A204.1 (cell line): ENCODE data around the gene HERC2.
"Not testable (repeated sequence)": the region's sequence is repeated elsewhere in the genome, so short reads cannot be mapped to it uniquely, and the experiment has no call there.

Experiments
- FAIRE-seq: peaks from 2 replicates; lab custom pipeline; 2012; peaks lifted over from hg19 to GRCh38; lab: Jason Lieb, UNC

HERC2 gene

GRCh38 chr15:28273873-28274610, 47.9 kb downstream of the HERC2 start:
- no peak for FAIRE-seq

DNA sequence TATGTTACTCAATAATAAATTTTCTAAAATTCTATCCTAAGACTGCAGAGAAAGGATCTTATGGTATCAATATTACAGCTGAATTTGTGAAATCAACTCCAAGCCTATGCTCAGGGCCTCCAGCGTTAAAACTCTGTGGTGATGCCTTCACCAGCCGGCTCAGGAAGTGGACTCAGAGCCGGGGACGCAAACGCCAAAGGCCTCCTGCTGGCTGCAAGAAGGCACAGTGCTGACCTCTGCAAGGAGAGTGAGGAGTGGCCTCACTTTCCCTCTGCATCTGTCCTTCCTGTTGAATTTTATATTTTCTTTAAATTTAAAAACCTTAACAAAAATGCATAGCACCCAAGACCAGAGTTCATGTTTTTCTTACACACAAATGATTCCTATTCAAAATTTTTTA, 48.5 kb downstream of the HERC2 start:
- FAIRE-seq: no peak

DNA sequence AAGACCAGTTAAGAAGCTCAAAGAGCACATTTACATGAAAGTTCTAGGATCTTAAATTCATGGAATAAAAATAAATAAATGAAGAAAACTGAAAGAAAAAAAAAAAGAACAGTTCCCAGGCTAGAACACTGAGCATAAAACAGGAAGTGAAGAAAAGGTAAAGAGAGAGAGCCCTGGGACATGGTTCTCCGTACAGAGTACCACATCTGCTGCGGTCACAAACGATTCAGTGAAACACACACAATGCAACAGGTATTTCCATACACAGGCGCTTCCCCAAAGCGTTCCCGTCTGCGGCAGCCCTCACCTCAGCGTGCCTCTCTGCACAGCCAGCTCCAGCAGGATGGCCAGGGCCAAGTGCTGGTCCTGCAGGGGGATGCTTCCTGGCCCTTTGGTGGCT, 49.4 kb downstream of the HERC2 start:
- FAIRE-seq: no peak

DNA sequence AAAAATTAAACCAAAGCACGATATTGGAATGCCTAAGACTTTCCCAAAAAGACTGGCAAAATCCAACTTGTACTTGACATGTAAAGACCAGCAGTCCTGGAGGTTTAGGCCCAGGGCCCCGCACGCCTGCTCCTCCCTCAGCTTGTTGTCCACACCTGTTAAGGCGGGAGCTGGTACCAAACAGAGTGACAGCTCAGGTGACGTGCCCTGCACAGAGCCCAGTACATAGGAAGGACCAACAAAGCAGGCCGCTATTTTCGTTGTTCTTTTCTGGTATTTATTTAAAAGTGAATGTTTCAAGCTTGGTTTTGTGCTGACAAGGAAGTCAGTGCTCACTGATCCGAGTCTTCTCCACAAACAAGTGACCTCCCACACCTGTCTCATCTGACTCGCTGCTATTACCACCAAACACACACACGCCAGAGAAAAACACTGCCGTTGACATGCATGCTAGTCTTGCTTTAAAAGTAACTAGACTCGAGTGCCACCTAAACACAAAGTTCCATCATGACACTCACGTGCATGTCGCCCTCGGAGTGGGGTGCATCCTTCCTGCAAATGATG, 50.2 kb downstream of the HERC2 start:
- no peak for FAIRE-seq

DNA sequence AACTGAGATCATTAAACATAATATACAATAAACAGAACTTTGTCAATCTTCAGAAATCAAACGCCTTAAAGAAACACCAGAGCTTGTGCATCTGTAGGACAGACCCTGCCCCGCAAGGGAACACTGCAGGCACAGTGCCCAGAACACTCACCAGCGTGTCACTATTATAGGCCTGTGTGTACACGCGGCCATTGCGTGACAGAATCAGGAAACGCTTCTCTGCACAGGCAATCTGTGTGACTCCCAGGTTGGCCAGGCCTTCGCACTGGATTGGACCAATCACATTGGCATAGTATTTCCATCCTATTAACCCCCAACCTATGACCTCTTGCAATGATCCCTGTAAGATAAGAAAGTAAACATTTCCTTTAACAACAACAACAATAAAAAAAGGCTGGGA, 52.9 kb downstream of the HERC2 start:
- FAIRE-seq: no peak

DNA sequence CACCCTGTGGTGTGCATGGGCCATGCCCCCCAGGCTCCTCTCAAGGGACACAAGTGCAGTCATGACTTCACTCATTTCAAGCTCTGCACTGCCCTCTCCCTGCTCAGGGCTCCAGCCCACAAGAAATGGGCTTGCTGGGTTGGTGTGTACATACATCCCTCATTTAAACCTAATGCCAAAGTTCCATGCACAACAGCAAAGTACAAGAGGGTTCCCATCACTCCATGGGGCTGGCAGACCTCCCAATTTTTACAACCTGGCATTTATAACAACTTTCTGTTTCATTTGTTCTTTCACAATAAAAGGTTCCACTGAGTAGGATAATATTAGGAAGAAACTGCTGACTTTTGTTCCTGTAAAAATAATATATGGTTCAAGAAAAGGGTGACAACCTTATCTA, 54.3 kb downstream of the HERC2 start:
- no peak for FAIRE-seq

GRCh38 chr15:28265334-28266019, 56.5 kb downstream of the HERC2 start:
- no peak for FAIRE-seq

GRCh38 chr15:28264166-28264565, 57.8 kb downstream of the HERC2 start:
- no peak for FAIRE-seq

GRCh38 chr15:28262438-28262837, 59.5 kb downstream of the HERC2 start:
- FAIRE-seq: no peak

DNA sequence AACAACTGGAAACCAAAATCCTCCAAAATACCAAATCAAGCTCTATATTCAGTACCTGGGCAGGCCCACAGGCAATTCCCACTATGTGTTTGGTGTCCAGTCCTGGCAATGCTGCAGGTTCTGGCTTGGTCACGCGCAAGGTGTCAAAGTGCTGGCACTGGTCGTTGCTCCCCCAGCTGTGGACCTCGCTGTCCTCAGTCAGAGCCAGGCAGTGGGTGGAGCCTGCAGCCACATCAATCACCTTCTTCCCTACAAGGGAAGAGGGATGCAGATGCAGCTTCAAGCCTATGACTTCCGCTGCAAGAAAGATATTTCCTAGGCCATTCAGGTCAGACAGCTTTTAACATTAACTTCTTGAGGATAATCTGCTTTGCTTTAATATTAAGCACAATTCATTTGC, 61.3 kb downstream of the HERC2 start:
- no peak for FAIRE-seq

DNA sequence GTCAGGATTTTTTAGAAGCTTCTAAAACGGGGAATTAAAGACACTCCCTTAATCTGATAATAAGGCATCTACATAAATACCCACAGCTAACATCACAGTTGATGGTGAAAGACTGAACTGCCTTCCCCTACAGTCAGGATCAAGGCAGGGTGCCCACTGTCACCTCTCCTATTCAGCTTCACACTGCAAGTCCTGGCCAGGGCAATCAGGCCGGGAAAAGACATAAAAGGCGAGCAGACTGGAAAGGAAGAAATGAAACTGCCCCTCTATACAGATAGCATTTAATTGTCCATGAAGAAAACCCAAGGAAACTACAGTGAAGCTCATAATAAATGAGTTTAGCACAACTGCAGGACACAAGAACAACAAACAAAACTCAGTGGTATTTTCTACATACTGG, 61.7 kb downstream of the HERC2 start:
- FAIRE-seq: no peak

- no peak for FAIRE-seq
Observed at GRCh38 chr15:28255965-28256364, 66.0 kb downstream of the HERC2 start.

- FAIRE-seq: no peak
Observed at GRCh38 chr15:28252831-28253230, 69.1 kb downstream of the HERC2 start.

- FAIRE-seq: no peak
Observed at GRCh38 chr15:28246605-28247004, 75.4 kb downstream of the HERC2 start.

DNA sequence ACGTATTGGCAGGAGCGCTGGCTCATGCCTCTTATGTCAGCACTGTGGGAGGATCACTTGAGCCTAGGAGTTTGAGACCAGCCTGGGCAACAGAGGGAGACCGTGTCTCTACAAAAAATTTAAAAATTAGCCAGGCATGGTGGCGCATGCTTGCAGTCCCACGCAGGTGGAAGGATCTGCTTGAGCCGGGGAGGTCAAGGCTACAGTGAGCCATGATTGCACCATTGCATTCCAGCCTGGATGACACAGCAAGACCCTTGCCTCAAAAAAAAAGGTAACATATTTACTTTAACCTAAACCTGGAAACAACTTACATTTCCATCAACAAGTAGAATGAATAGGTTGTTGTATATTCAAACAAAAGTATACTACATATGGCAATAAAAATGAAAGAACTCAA, 78.1 kb downstream of the HERC2 start:
- no peak for FAIRE-seq

DNA sequence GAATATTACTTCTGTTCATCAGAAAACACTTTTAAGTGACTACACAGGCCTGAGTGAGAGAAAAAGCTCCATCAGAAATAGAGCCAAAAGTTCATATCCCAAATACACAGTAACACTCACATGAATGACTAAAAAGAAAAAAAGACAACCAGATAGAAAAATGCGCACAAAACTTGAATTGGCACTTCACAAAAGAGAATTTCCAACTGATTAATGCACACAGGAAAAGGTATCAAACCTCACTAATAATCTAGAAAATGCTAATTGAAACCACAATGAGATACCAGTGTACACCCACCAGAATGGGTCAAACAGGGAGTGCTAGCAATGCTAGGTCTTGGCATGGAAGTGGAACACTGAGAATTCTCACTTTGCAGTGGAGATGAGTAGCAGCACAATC, 78.6 kb downstream of the HERC2 start:
- FAIRE-seq: no peak

- not testable (repeated sequence) for FAIRE-seq
Observed at GRCh38 chr15:28238296-28238695, 83.7 kb downstream of the HERC2 start.

GRCh38 chr15:28231743-28232142, 90.2 kb downstream of the HERC2 start:
- FAIRE-seq: not testable (repeated sequence)

GRCh38 chr15:28231336-28231735, 90.6 kb downstream of the HERC2 start:
- FAIRE-seq: not testable (repeated sequence)

DNA sequence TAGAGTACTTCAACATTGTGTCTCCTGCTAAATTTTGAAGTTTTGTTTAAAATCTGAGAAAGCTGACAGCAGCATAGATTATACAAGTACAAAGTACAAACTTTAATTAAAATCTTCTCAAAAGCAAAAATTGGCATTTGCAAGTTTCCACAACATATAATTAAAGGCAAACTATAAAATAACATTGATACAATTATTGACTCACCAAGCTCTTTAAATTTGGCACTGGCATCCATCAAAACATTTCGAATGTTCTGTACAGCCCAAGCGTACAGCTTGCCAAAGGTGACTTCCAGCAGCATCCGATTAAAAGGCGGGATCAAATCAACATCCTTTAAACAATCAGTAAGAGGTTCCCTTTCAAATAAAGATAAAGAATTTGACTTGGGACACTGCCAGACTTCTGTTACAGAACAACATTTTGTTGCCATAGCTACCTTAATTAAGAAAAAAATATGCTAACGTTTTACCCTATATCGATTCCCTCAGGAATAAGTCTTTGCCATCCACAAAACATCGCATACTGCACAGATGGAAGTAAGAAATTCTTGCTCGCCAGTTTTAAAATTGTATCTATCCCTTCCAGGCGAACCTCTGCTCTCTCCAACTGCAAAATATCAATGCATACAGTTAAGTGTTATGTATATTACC, 92.9 kb downstream of the HERC2 start:
- FAIRE-seq: not testable (repeated sequence)

GRCh38 chr15:28228096-28228495, 93.9 kb downstream of the HERC2 start:
- FAIRE-seq: no peak

GRCh38 chr15:28227303-28227702, 94.7 kb downstream of the HERC2 start:
- not testable (repeated sequence) for FAIRE-seq

- FAIRE-seq: not testable (repeated sequence)
Observed at GRCh38 chr15:28222612-28223011, 99.4 kb downstream of the HERC2 start.
